T-helper 17 cell (primary cell): ENCODE measurements around the gene CLIP4. TPM values are rescaled to one million over a fixed set of nuclear protein-coding genes. Genes with fewer than 3 reads are reported as not detected.

Source experiments
- ATAC-seq: fragments of 150-1000 bp; cut with Tn5 transposase; 2 replicates; pipeline ENCODE4 v1.10.0; 2021; ENCODE audit warnings: mild to moderate bottlenecking, moderate library complexity
- DNase-seq, 3 donors: peaks; one replicate each; pipeline versions ENCODE4 v3.0.0 to v3.0.0-alpha.2; 2020 to 2021
- H3K9me3 ChIP-seq: one replicate; pipeline ENCODE4 v1.7.0; 2013; ENCODE audit warnings: low read length, mild to moderate bottlenecking; ENCODE audit not compliant: control insufficient read depth, poor library complexity, severe bottlenecking
- H3K27ac Mint-ChIP-seq: one replicate; pipeline ENCODE4 v1.8.0; 2022; ENCODE audit warnings: mild to moderate bottlenecking, moderate library complexity, mixed read lengths
- H3K27me3 Mint-ChIP-seq: one replicate; pipeline ENCODE4 v1.8.0; 2022; ENCODE audit warnings: mixed read lengths
- H3K36me3 Mint-ChIP-seq: one replicate; pipeline ENCODE4 v1.8.0; 2022; ENCODE audit warnings: low read depth, mixed read lengths
- H3K4me1 Mint-ChIP-seq: one replicate; pipeline ENCODE4 v1.8.0; 2022; ENCODE audit warnings: mild to moderate bottlenecking, mixed read lengths
- H3K4me3 Mint-ChIP-seq: one replicate; pipeline ENCODE4 v1.8.0; 2022; ENCODE audit warnings: mild to moderate bottlenecking, moderate library complexity, mixed read lengths
- total RNA-seq, 4 donors: library from RNA in 2 of 4; stranded (reverse) in 2 of 4; gene quantifications; one replicate each; pipeline ENCODE4 v1.2.3 and lab custom pipeline; 2022 to 2026

Gene CLIP4, protein sequence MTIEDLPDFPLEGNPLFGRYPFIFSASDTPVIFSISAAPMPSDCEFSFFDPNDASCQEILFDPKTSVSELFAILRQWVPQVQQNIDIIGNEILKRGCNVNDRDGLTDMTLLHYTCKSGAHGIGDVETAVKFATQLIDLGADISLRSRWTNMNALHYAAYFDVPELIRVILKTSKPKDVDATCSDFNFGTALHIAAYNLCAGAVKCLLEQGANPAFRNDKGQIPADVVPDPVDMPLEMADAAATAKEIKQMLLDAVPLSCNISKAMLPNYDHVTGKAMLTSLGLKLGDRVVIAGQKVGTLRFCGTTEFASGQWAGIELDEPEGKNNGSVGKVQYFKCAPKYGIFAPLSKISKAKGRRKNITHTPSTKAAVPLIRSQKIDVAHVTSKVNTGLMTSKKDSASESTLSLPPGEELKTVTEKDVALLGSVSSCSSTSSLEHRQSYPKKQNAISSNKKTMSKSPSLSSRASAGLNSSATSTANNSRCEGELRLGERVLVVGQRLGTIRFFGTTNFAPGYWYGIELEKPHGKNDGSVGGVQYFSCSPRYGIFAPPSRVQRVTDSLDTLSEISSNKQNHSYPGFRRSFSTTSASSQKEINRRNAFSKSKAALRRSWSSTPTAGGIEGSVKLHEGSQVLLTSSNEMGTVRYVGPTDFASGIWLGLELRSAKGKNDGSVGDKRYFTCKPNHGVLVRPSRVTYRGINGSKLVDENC
- 10 to 100 TPM; 36.8 to 41.6 TPM for total RNA-seq
- 64.7 to 84.2 reads per million in 2 donors for total RNA-seq (lab: John Stamatoyannopoulos, UW)

DNA sequence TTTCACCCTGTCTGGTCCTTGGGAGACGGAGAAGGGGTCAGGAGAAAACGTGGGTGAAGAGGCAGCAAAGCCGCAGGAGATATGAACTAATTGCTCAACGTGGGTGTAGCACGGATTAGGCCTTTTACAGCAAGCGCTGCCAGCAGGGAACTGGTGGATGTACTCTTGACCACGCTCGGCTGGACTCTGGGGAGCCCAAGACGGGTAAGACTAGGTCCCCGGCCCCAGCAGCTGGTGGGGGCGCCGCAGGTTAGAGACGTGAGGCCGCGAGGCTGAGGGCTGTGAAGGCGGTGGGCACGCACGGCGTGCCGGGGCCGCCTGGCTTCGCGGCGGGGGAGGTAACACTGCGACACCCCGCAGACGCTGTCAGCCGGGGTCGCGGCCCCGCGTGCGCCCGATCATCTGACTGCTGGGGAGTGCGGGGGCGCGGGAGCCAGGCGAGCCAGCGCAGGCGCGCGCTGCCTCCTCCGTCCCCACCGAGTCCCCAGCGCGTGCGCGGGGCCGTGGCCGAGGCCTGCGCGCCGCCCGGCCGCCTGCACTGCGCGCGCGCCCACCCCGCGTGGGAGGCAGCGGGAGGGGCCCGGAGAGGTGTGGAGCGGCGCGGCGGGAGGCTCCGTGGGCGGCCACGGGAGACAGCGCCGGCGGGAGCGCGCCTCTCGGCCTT lies at the start of gene CLIP4:
CLIP4 (plus strand) TSS at position 470 of the 664 bp plus-strand sequence. CDS start 5,974 bp downstream, outside the sequence.
- H3K4me3 Mint-ChIP-seq: peak within 1 kb of the TSS; percentile 93
- H3K4me1 Mint-ChIP-seq: peaks cover 34% of the 10 kb centered on the region
- H3K27me3 Mint-ChIP-seq: no peaks in the 10 kb centered on the region
- ATAC-seq: peak; percentile 77
- H3K27ac Mint-ChIP-seq: peak within 1 kb of the TSS; percentile 93
- H3K36me3 Mint-ChIP-seq: no peaks in the 10 kb centered on the region
- H3K9me3 ChIP-seq: no peaks in the 10 kb centered on the region
- peak; percentile 60 to 69 (median 65) for DNase-seq

DNA sequence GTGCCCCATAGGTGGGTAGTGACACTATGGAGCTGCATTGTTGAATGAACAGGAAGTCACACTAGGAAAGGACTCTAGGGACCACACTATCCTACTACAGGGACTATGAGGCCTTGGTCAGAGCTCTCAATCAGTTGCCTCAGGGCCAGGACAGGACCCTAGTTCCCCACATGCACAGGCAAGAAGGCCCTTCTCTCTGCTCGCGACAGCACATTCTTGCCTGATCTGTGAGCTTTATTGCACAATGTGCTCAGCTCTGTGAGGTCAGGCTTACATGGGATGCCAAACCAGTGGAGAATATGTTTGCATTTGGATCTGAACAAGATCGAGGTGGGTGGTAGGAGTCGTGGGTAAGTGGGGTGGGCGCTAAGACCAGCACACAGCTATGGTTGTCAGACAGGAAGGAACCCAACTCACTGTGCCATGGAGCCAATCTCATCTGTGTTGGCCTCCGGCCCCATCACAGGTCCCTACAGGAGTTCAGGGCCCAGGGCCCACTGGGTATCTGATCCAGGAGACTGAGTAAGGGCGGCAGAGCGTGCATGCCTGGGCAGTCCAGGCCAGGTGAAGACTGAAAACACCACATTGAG lies 48.8 kb upstream of the CLIP4 start:
- Mint-ChIP-seq H3K4me1 (no peaks in the 10 kb centered on the region), H3K27ac (peak overlapping the region; percentile 43), H3K4me3 (no peak overlapping the region), H3K36me3 (no peaks in the 10 kb centered on the region), H3K27me3 (no peaks in the 10 kb centered on the region)
- ATAC-seq (no peak), DNase-seq (no peak)
- no peaks in the 10 kb centered on the region for H3K9me3 ChIP-seq

DNA sequence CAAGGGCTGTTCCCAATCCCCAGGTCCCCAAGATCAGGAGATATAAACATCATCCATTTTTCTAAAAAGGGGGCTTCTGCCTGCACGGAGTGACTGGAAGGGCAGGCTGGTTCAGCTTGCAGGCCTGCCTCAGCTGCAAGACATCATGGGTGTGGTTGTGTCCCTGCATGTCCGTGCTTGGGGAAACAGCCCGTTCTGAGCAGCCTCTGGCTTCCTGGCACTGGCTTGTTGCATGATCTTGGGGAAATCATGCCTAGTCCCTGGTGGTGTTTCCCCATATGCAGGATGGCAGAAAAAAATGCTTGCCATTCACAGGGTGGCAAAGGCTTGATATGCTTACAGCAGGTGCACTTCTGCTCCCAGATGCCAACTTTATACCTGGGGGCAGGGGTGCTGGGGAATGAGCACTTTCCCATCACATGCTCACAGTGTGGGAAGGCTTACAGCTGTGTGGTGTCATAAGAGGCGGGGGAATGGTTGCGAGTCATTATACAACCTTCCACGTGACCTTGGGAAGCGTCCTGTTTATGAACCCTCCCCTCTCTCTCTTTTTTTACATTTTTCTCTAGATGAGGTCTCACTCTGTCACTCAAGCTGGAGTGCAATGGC lies 48.1 kb upstream of the CLIP4 start:
- ATAC-seq: no peak
- no peak for DNase-seq
- no peaks in the 10 kb centered on the region for H3K9me3 ChIP-seq
- Mint-ChIP-seq H3K4me1 (no peaks in the 10 kb centered on the region), H3K4me3 (no peak overlapping the region), H3K27me3 (no peaks in the 10 kb centered on the region), H3K36me3 (no peaks in the 10 kb centered on the region), H3K27ac (no peak overlapping the region)

DNA sequence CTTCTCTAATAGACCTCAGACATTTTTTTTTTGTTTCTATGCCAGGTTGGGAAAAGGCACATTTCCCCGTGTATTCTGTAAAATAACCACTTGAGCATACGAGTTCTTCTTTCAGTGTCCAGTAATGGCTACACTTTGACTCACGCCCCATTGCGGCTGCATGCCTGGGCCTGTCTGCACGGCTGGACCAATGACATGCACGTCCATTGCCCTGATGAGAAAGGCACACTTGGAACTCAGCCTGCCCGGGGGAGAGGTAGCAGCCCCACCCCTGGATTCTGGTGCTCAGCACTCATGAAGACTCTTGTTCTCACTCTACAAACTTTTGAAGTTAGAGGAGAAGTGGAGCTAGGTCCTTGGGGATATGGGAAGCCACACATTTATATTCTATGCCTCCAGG lies 46.7 kb upstream of the CLIP4 start:
- ATAC-seq (no peak), DNase-seq (no peak)
- peaks cover under 1% of the 10 kb centered on the region for H3K27me3 Mint-ChIP-seq
- H3K9me3 ChIP-seq: no peaks in the 10 kb centered on the region
- no peak overlapping the region for H3K27ac Mint-ChIP-seq
- no peak overlapping the region for H3K4me3 Mint-ChIP-seq
- no peaks in the 10 kb centered on the region for H3K36me3 Mint-ChIP-seq
- no peaks in the 10 kb centered on the region for H3K4me1 Mint-ChIP-seq

DNA sequence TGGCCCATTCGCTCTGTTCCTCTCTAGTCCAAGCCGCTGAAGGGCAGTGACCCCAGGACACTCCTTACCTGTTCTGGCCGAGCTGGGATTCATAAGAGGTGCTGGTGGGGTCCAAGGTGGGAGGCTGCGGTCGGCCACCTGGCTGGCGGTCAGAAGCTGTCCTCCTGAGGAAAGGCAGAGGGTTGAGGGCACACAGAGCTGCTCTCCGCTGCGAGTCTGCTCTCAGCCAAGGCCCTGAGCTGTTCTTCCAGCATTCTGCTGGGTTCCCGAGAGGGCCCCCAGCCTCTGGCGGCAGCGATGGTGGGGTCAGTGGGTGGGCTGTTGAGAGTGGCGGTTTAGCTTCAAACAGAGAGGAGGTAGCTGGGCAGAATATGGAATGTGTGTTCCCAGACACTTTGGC lies 44.7 kb upstream of the CLIP4 start:
- Mint-ChIP-seq H3K27me3 (peaks cover 10% of the 10 kb centered on the region), H3K27ac (no peak overlapping the region)
- no peak for DNase-seq

DNA sequence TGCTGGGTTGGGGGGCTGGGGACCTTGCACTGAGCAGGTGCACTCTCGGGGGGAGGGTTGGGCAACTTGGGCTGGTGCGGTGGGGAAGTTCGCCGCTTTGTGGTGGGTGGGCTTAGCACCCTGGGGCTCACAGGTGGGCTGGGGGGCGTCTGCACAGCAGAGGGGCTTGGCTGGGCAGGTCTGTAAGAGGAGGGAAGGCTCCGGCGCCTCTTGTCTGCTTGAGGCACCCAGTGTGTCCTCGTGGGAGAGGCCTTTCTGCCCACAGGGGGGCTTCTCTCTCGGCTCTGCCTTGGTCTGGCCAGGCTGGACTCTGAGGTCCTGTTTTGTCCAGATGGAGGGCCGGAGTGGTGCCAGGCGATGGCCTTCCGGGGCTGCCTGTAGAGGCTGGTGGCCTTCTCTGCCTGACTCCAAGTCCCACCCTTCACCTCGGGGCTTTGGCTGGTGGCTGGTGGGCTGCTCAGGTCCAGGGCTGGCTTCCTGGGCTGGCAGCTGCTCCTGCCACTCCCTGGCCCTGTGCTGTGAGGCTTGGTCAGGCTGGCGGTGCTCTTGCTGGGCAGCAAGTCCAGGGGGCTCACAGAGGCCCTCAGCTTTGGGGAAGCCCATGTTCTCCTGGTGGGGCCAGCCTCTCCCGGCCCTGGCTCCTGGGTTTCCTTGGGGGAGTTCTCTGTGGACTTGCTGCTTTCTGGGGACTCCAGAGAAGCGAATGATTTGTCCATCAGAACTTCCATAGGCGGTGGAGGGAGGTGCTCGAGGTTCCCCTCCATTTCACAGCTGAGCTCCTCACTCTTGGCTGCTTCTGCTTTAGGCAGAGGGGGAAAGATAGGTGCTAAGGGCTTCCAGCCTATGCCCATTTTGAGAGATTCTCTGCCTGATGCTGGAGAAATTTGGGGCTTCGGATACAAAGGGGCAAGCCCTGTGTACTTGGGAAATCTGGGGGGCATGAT lies 43.9 kb upstream of the CLIP4 start:
- no peaks in the 10 kb centered on the region for H3K36me3 Mint-ChIP-seq
- peaks cover 10% of the 10 kb centered on the region for H3K27me3 Mint-ChIP-seq
- DNase-seq: no peak
- H3K4me1 Mint-ChIP-seq: peaks cover 2% of the 10 kb centered on the region
- peak overlapping the region; percentile 31 for H3K4me3 Mint-ChIP-seq
- no peak overlapping the region for H3K27ac Mint-ChIP-seq
- ATAC-seq: no peak
- H3K9me3 ChIP-seq: no peaks in the 10 kb centered on the region

More for the DNA sequence above, 44.7 kb upstream of the CLIP4 start:
- peaks cover 2% of the 10 kb centered on the region for H3K4me1 Mint-ChIP-seq
- no peak overlapping the region for H3K4me3 Mint-ChIP-seq
- ATAC-seq: no peak
- no peaks in the 10 kb centered on the region for H3K9me3 ChIP-seq
- H3K36me3 Mint-ChIP-seq: no peaks in the 10 kb centered on the region

DNA sequence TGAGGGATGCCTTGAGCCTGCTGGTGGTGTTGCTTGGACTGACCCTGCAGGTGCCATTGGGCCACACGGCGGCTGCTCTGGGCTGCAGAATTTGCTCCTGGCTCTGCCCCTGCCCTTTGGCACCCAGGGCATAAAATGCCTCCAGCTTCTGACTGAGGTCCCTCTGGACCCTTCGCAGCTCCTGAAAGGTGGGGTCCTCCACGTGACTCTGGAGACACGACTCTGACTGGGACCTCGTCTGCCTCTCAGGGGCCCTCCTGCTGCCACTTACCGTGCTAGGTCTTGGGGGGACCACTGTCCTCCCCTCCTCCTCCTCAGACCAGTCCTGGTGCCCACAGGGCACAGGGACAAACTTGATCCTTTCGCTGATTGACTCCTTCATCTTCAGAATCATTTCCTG lies 43.0 kb upstream of the CLIP4 start:
- H3K36me3 Mint-ChIP-seq: no peaks in the 10 kb centered on the region
- H3K27me3 Mint-ChIP-seq: peaks cover 10% of the 10 kb centered on the region
- peaks cover 2% of the 10 kb centered on the region for H3K4me1 Mint-ChIP-seq
- no peaks in the 10 kb centered on the region for H3K9me3 ChIP-seq
- DNase-seq (no peak), ATAC-seq (no peak)
- no peak overlapping the region for H3K4me3 Mint-ChIP-seq
- no peak overlapping the region for H3K27ac Mint-ChIP-seq

DNA sequence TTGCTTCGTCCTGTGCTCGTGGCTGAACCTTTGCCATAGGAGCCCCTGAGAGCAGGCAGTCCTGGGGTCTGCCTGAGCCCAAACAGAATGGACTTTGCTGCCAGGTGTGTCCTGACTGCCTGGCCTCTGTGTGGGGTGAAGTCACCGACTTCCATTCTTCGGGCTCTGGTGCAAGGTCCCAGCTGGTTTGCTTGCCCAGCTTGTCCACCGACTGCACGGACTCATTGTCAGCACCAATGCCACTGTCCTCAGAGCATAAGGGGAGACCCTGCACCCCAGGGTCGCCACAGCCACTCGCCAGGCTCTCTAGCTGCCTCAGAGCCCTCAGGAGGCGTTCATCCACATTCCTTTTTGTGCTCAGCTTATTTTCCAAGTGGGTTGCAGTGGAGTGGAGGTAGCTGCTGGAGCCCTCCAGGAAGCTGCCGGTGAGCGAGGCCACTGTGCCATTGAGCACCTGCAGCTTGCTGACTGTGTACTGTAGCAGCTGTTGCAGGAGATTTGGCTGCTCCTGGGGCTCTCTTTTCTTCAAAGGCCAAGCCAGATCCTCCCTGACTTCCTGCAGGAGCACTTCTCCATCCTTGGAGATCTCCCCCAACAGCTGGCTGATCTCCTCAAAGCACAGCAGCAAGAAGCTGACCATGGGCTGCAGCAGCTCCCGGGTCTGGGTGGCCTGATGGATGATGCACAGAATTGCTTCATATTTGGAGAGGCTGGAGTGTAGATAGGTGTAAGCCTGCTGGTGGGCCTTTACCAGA lies 42.1 kb upstream of the CLIP4 start:
- Mint-ChIP-seq H3K36me3 (no peaks in the 10 kb centered on the region), H3K27ac (no peak overlapping the region), H3K4me1 (peaks cover 2% of the 10 kb centered on the region), H3K27me3 (peaks cover 10% of the 10 kb centered on the region), H3K4me3 (no peak overlapping the region)
- H3K9me3 ChIP-seq: no peaks in the 10 kb centered on the region
- no peak for DNase-seq
- no peak for ATAC-seq

DNA sequence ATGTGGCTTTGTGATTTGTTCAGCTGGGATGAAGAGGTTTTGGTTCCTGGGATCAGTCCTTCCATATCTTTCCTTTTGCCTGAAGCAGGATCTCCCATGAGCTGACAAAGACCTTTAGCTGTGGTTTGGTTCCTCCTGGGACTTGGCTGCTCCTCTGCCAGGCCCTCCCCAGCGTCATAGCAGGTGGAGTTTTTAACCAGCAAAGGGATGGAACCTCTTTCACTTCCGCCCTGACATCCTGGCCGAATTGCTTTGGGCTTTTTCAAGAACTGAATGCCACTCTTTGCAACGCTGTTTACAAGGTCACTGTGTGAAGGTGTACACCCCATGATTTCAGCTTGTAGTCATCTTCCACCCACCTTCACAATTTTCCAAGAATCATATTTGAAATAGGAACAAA lies 41.3 kb upstream of the CLIP4 start:
- peaks cover 2% of the 10 kb centered on the region for H3K4me1 Mint-ChIP-seq
- ATAC-seq: no peak

DNA sequence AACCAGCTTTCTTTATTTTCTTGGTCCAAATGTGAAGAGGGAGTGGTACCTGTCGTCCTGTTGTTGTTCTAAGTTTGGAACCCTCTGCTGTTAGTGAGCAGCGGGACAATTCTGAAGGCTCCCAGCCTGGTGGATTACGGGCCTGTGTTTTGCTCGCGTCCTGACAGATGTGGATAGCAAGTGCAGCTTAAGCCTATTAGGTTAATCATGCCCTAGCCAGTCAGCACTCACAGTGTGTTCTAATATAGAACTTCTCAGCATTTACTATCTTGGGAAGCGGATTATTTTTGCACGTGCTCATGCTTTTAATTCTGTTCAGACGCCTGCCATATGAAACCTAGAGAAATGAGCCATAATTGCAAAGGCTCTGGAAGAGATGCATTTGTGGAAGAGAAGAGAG lies 40.8 kb upstream of the CLIP4 start, which contains the start of gene PCARE:
PCARE (minus strand) TSS at position 113 of the 400 bp plus-strand sequence. CDS start 262 bp downstream, outside the sequence.
- no peaks in the 10 kb centered on the region for H3K36me3 Mint-ChIP-seq
- ATAC-seq (no peak), DNase-seq (no peak)
- H3K27me3 Mint-ChIP-seq: peaks cover 10% of the 10 kb centered on the region
- no peak within 1 kb of the TSS for H3K27ac Mint-ChIP-seq
- H3K4me1 Mint-ChIP-seq: peaks cover 2% of the 10 kb centered on the region
- H3K9me3 ChIP-seq: no peaks in the 10 kb centered on the region
- no peak within 1 kb of the TSS for H3K4me3 Mint-ChIP-seq

More for the DNA sequence above, 41.3 kb upstream of the CLIP4 start:
- Mint-ChIP-seq H3K36me3 (no peaks in the 10 kb centered on the region), H3K27me3 (peaks cover 10% of the 10 kb centered on the region), H3K27ac (no peak overlapping the region), H3K4me3 (no peak overlapping the region)
- DNase-seq: no peak
- no peaks in the 10 kb centered on the region for H3K9me3 ChIP-seq

DNA sequence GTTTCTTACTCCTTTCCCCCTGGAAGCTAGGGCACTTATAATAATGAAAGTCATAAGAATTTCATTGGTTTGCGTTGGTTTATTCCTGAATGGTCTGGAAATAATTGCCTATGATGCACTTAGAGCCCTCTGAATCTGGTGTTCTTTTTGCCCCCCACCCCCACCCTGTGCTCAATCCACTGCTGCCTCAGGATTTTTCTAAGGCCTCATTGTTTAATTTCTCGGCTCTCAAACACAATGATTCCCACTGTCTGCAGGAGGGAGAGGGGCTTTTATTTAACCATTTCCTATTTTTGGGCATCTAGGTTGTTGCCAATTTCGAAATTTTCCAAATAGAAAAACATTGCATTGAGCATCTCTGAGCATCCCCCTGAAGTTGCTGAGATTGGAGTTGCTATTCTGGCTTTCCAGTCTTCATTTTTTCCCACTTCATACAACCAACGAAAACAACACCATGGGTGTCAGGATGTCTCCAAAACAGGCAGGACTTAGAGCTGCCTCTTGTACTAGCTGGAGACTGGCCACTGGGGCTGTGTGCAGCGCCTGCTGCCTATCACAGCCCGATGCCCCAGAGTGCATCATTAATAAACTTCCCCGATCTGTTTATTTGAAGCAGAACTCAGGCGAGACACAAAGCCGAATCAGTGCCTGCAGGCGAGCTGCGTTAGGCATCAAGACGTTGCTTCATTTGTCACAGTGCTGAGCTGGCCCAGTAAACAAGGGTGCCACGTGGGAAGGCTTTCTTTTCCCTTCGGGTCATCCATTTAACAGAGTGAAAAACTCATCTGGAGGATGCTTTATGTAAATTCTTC lies 39.1 kb upstream of the CLIP4 start:
- Mint-ChIP-seq H3K4me3 (no peak overlapping the region), H3K36me3 (no peaks in the 10 kb centered on the region), H3K4me1 (peaks cover 2% of the 10 kb centered on the region), H3K27ac (no peak overlapping the region), H3K27me3 (peaks cover 10% of the 10 kb centered on the region)
- ATAC-seq: no peak
- no peak for DNase-seq
- H3K9me3 ChIP-seq: no peaks in the 10 kb centered on the region
